ENCODE results near the gene GAS7.

- TF ChIP-seq CTCF (IDR thresholded peaks at IDR 0.05) (no peak), POLR2AphosphoS5 (IDR thresholded peaks at IDR 0.05) (no peak), POLR2A (IDR thresholded peaks at IDR 0.05) (no peak), EP300 (IDR thresholded peaks at IDR 0.05) (no peak)
These were observed 151.3 kb downstream of the GAS7 start for GRCh38 chr17:10046786-10047785.
